C1 segment of cervical spinal cord (tissue), 14 donors: Measurements from ENCODE around the gene CLDN5.
A peak's percentile ranks its signal among the peaks of the same experiment; 100 is the strongest.
"Not testable (repeated sequence)": the region's sequence is repeated elsewhere in the genome, so short reads cannot be mapped to it uniquely, and the experiment has no call there.

Experiments used
- DNase-seq, 14 donors: peaks; one replicate each; lab custom pipeline; 2025; lab: John Stamatoyannopoulos, UW

Gene CLDN5

DNA sequence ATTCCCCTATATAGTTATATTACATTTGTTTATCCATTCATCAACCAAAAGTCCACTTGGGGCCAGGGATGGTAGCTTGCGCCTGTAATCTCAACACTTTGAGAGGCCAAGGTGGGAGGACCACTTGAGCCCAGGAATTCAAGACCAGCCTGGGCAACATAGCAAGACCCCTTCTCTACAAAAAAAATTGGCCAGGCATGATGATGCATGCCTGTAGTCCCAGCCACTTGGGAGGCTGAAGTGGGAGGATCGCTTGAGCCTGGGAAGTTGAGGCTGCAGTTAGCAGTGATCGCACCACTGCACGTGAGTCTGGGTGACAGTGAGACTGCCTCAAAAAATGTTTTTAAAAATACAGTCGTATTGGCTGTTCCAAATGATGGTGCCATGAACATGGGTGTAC lies 24.2 kb upstream of the CLDN5 start:
- DNase-seq: not testable (repeated sequence)

DNA sequence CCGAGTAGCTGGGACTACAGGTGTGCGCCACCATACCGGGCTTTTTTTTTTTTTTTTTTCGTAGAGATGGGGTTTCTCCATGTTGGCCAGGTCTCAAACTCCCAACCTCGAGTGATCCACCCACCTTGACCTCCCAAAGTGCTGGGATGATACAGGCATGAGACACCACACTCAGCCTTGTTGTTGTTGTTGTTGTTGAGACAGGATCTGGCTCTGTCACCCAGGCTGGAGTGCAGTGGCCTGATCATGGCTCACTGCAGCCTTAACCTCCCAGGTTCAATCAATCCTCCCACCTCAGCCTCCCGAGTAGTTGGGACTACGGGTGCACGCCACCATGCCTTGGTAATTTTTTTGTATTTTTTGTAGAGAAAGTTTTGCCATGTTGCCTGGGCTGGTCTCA lies 23.4 kb upstream of the CLDN5 start:
- no peak for DNase-seq

DNA sequence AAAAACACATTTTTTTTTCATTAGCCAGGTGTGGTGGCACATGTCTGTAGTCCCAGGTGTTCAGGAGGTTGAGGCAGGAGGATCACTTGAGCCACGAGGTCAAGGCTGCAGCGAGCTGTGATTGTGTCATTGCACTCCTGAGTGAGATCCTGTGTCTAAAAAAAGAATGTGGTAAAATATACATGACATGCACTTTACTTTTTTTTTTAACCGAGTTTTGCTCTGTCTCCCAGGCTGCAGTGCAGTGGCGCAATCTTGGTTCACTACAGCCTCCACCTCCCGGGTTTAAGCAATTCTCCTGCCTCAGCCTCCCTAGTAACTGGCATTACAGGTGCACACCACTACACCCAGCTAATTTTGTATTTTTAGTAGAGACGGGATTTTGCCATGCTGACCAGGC lies 22.5 kb upstream of the CLDN5 start:
- no peak for DNase-seq

DNA sequence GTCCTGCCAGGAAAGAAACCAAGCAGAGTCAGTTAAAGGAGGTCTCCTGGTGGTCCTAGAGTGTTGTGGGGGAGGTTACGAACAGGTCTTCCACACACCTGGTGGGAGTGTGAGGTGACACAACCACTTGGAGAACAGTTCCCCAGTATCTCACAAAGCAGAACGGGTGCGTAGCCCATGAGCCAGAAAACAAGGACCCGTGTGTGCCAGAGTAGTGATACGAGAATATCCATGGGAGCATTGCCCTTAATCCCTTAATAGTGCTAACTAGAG lies 21.7 kb upstream of the CLDN5 start:
- DNase-seq: no peak

DNA sequence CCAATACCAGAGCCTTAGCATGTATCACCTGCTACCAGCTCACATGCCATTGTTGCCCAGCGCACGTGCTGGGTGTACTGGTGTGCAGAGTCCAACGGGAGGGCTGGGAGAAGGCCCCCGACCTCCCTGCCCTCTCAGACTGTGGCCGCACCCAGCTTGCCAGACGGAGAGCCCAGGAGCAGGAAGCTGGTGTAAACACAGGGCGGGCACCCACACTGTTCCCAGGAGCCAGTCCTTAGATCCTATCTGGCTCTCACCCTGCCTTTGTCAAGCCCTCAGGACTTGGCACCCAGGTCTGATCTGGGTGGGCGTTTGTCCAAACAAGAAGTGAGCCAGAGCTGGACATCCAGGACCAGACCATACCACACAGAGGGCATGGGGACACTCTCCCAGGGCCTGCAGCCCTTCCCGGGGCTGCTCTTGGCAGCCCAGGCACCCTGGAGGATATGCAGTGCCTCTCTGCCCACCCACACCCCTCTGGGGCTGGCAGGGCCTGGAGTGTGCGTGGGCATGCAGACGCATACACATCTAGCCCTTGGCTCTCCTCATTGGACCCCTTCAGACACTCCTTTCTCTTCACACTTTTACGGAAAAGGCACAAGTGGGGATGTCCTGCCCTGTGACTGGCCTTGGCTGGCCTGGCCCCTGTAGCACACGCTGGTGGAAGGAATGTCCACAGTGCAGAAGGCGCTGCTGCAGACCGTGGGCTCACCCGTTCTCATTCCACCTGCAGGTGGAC lies 19.9 kb upstream of the CLDN5 start:
- no peak for DNase-seq

DNA sequence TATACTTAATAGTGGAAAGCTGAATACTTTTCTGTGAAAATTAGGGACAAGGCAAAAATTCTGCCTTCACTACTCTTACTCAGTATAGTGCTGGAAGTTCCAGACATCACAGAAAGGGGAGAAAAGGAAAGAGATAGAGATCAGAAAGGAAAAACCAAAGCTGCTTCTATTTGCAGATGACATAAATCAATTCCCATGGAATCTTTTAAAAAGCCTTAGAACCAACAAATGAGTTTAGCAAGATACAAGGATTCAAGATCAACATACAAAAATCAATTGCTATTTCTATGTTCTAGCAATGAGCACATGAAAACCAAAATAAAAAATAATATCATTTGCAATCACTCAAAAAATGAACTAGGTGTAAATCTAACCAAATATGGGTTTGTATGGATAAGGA lies 16.2 kb upstream of the CLDN5 start:
- DNase-seq: no peak

DNA sequence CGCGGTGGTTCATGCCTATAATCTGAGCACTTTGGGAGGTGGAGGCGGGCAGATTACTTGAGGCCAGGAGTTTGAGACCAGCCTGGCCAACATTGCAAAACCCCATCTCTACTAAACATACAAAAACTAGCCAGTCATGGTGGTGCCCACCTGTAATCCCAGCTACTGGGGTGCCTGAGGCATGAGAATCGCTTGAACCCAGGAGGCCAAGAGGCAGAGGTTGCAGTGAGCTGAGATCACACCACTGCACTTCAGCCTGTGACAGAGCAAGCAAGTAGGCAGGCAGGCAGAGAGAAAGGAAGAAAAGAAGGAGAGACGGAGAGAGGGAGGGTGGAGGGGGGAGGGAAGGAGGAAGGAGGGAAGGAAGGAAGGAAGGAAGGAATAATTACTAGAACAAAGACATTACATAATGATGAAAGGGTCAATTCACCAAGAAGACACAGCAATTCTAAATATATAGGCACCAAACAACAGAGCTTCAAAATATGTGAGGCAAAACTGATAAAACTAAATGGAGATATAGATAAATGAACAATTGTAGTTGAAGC lies 13.8 kb upstream of the CLDN5 start:
- DNase-seq: no peak

DNA sequence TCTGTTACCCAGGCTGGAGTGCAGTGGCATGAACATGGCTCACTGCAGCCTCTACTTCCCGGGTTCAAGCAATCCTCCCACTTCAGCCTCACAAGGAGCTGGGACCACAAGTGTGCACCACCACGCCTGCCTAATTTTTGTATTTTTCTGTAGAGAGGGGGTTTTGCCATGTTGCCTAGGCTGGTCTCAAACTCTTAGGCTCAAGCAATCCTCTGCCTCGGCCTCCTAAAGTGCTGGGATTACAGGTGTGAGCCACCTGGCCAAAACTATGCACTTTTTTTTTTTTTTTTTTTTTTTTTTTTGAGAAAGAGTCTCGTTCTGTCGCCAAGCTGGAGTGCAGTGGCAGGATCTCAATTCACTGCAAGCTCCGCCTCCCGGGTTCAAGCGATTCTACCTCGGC lies 12.4 kb upstream of the CLDN5 start:
- DNase-seq: no peak

DNA sequence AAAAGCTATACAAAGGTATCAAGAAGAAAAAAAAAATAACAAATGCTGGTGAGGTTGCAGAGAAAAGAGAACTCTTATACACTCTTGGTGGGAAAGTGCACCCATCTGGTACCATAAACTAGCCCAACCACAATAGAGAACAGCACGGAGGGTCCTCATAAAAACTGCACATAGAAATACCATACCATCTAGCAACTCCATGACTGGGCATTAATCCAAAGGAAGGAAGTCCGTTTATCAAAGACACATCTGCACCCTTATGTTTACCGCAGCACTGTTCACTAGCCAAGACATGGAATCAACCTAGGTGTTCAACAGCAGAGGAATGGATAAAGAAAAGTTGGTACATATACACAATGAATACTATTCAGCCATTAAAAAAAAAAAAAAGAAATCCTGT lies 10.8 kb upstream of the CLDN5 start:
- DNase-seq: no peak

DNA sequence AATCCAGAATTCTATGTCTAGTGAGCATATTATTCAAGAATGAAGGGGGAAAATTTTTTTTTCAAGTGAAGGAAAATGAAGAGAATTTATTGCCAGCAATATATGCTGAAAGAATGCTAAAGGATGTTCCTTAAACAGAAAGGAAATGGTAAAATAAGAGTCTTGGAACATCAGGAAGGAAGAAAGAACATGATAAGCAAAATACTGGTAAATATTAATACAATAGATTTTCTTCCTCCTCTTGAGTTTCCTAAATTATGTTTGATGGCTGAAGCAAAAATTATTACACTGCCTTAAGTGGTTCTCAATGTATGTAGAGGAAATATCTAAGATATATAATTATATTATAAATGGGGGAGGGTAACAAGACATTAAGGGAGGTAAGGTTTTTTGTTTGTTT lies 9.6 kb upstream of the CLDN5 start:
- no peak for DNase-seq

DNA sequence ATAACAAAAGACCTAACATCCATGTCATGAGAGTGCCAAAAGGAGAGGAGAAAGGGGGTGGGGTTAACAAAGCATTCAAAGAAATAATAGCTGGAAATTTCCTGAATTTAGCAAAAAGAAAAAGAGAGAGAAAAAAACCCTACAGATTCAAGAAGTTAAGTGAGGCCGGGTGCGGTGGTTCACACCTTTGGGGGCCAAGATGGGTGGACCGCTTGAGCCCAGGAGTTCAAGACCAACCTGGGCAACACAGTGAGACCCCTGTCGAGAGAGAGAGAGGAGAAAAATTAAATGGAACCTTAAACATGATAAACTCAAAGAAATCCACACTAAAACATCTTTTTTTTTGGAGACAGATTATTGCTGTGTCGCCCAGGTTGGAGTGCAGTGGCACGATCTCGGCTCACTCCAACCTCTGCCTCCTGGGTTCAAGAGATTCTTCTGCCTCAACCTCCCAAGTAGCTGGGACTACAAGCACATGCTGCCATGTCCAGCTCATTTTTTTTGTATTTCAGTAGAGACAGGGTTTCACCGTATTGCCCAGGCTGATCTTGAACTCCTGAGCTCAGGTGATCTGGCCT lies 8.9 kb upstream of the CLDN5 start:
- DNase-seq: no peak

DNA sequence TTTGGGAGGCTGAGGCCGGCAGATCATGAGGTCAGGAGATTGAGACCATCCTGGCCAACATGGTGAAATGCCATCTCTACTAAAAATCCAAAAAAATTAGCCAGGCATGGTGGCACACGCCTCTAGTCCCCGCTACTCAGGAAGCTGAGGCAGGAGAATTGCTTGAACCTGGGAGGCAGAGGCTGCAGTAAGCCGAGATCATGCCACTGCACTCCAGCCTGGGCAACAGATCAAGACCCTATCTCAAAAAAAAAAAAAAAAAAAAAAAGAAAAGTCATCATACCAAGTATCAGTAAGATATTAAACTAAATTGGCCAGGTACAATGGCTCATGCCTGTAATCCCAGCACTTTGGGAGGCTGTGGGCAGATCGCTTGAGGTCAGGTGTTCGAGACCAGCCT lies 7.1 kb upstream of the CLDN5 start:
- DNase-seq: not testable (repeated sequence)

DNA sequence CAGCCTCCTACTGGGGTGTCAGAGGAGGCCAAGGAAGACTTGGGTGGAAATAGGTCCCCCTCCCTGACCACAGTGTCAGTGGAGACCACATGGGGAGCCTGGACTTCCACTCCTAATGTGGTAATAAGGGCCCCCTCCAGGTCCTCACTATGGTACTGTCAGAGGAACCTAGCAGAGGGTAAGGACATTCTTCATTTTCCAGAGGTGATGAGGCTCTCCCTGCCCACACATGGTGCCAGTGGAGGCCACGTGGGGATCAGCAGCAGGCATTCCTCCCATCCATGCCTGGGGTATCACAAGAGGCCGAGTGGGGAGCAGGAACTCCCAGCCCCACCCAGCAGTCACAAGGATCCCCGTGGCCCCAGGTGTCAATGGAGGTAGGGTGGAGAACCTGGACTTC lies 6.5 kb upstream of the CLDN5 start:
- DNase-seq: no peak

DNA sequence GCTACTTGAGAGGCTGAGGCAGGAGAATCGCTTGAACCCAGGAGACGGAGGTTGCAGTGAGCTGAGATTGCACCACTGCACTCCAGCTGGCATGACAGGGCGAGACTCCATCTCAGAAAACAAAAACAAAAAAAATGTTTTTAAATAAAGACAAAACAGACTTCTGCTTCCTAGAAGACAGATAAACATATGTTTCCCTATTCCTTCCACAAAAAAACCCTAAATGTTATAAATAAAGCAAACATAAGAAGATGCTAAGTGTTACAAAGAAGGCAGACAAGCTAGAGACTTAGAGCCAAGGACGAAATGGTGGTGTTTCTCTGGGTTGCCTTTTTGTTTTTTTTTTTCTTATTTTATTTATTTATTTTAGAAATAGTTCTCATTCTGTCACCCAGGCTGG lies 5.6 kb upstream of the CLDN5 start:
- DNase-seq: no peak

DNA sequence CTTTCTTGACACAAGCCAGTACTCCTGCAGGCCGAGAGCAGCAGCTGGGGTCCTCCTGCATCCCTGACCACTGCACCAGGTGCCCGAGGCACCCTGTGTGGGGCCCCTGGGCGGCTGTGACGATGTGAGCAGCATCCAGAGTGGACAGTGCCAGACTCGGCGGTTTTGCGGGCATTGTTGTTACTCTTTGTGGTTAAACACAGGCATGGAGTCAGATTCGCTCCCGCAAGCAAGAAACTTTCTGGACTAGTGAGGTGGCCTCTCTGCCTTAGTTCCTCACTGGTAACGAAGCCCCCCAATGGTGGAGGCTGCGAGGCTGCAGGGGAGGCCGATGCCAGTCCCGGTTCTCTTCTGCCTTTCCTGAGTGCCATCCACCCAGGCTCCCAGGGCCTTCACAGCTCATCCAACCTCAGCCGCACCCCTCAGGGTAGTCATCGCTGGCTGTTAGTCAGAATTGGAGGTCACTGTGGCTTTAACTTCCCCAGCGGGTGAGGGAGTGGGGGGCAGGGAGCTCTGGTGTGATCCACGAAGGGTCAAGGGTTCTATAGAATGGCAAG lies 3.7 kb upstream of the CLDN5 start:
- no peak for DNase-seq

DNA sequence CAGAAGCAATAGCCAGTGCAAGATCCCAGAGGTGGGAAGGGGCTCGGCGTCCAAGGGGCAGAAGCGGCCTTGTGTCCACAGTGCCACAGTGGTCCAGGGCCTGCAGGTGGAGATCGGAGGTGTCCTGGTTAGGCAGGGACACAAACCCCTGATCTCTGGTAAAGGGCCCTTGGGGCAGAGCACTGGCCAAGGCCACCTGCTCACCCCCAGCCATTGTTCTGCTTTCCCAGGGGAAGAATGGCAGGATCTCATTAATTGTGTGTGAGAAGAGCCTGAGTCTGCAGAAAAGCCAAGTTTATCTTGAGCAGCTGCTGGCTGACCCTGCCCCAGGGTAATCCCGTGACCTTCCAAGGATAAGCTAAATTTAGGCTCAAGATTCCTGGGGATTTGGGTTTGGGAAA lies 3.1 kb upstream of the CLDN5 start:
- DNase-seq: no peak

DNA sequence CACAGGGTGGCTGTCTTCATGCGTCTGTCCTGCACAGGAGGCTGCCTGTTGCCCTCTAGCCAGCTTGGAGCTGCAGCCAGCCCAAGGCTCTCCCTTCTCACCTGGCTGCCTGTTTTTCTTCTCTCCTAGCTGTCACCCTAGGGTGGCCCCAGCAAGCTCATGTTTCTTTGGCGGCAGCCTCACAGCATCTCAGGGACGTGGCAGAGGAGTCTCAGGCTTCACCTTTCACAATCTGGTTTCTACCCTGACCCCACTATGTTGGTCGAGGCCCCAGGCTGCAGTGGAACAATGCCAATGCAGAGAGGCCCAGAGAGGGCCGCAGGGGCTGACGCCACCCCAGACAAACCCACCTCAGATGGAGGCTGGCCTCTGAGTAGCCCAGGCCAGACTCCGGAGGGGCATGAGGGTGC lies 2.5 kb upstream of the CLDN5 start:
- DNase-seq: no peak

DNA sequence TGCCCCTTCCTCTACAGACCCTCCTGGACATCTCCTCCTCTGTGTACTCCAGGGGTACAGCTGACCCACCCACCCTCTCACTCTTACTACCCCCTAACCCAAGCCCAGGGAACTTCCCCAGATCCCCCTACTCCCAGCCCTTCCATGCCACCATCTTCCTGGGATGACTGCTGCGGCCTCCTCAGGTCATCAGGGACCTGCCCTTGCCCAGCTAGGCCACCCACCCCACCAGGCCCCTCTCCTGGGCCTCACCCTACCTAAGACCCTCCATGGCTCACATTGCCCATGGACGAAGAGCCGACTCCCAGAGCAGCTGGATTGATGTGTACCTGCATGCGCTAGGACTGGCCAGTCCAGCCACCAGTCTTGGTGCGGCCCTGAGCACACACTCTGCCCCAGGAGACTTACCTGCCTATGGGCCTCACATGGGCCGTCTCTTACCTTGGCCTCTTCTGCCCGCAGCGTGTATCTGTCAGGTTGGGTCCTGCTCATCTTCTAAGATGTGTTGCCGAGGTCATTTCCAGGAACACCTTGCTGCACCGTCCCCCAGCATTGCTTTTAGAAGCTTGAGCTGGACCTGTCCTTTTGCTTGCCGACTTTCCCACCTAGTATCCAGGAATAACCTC lies 2.0 kb upstream of the CLDN5 start:
- no peak for DNase-seq

DNA sequence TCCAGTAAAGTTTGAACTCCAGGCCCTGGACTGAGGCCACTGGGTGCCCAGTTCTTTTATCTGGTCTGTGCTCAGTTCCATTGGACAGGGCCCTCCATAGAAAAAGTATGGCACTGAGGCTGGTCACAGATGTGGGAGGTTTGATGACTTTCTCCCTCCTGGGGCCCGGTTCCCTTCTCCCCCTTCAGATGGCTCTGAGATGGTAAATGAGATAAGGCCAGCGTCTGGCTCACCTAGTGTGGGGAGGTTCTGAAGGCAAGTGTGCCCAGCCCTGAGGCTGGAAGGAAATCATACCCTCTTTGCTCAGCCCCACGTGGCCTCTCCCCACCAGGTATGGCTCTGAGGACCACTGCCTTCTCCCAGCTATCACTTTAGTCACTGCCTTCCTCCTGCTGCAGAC lies 1.5 kb upstream of the CLDN5 start:
- DNase-seq: no peak

DNA sequence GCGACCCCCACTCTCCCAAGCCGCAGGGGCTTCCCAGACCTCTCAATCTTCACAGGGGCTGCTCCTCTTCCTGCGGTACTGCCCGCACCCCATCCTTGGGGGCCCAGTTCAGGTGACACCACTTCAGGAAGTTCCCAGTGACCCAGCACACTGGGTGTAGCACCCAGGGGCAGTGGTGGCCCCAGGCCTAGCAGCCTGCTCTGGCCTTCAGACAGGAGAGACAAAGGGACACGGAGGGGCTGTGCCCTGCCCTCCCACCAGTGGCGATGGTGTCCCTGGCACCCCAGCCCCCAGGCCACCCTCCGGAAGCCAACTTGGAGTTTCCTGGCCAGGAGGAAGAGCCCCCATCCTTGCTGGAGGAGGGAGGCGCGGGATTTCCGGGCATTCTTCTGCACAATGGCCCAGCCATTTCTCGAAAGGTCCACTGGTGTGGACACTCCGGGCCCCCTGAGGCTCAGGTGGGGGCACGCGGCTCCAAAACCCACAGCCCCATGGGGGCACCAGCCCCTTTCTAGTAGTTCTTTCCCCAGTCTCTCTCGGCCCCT lies 978 bp upstream of the CLDN5 start:
- DNase-seq: no peak

DNA sequence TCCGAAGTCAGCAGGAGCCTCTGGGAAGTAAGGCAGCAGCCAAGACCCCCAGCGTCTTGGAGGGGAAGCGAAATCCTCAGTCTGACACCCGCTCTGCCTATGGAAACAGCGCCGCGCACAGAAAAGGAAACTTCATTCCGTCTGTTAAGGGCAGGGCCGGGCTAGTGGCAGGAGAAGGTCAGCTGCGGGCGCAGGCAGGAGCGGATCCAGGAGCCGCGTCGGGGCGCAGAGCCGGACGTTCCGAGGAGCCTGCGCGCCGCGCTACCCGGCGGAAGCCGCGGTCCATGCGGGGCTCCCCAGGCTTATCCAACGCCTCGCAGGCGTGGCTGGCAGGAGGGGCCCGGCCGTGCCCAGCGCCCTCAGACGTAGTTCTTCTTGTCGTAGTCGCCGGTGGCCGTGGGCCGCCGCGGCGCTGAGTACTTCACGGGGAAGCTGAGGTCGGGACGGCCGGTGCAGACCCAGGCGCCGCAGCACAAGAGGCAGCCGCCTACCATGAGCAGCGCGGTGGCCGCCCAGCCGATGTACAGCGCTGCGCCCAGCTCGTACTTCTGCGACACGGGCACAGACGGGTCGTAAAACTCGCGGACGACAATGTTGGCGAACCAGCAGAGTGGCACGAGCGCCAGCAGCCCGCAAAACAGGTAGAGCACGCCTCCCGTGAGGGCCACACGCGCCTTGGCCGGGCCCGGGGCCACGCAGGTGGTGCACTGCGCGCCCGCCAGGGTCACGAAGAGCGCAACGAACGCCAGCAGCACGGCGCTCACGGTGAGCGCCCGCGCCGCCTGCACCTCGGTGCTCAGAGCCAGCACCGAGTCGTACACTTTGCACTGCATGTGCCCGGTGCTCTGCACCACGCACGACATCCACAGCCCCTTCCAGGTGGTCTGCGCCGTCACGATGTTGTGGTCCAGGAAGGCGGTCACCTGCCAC lies 705 bp downstream of the CLDN5 start:
- no peak for DNase-seq

DNA sequence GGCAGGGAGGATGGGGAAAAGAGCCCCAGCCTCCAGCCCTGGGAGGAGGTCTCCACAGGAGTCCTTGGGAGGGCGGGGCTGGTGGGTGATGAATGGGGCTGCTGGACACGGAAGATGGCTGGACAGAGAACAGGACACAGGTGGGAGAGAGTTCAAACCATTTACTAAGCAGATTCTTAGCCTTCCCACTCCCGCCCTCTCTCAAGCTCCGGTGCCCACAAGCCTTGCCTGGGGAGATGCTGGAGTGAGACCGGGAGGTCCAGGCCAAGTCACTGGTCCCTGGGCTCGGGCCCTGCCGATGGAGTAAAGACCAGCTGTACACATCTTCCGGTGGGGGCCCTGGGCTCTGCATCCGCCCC lies 1.4 kb downstream of the CLDN5 start:
- peak in 1 of 14 donors; percentile 44 for DNase-seq
